Thyroid gland (tissue), 4 donors: ENCODE measurements around the gene SHISA4. TPM values are rescaled to one million over a fixed set of nuclear protein-coding genes. Genes with fewer than 3 reads are reported as not detected.

Experiments
- DNase-seq, 2 donors: peaks; one replicate each; pipeline ENCODE4 v3.0.0-alpha.2; 2019
- H3K27ac ChIP-seq, 3 donors: fragments of 200-600 bp; sonication (generic); 1 replicate in 2 of 3; 2 replicates in 1 of 3; pipeline ENCODE4 v1.5.1; 2016 to 2019; ENCODE audit warnings: mild to moderate bottlenecking in 1 of 3, moderate library complexity in 1 of 3
- H3K27me3 ChIP-seq: fragments of 200-600 bp; sonication (generic); one replicate; pipeline ENCODE4 v1.5.1; 2019
- H3K36me3 ChIP-seq, 2 donors: fragments of 200-600 bp; sonication (generic); one replicate each; pipeline ENCODE4 v1.5.1; 2016 to 2019
- H3K4me1 ChIP-seq, 2 donors: fragments of 200-600 bp; sonication (generic); one replicate each; pipeline ENCODE4 v1.5.1; 2017 to 2019
- H3K4me3 ChIP-seq, 3 donors: fragments of 200-600 bp; sonication (generic); replicated peaks in 1 of 3; 1 replicate in 2 of 3; 2 replicates in 1 of 3; pipeline ENCODE4 v1.5.1; 2016; ENCODE audit warnings: mild to moderate bottlenecking in 1 of 3
- H3K9me3 ChIP-seq: fragments of 200-600 bp; sonication (generic); one replicate; pipeline ENCODE4 v1.5.1; 2017
- CTCF ChIP-seq, 6 experiments: fragments of 200-600 bp in 3 of 6; fragments of 450-650 bp in 3 of 6; sonication (generic) in 3 of 6; IDR thresholded peaks; one replicate each; pipeline ENCODE4 v1.5.1; 2016 to 2019; ENCODE audit warnings: antibody characterized with exemption in 6 of 6, mild to moderate bottlenecking in 2 of 6, inconsistent platforms in 1 of 6, moderate library complexity in 1 of 6
- POLR2A ChIP-seq, 2 donors: fragments of 450-650 bp; IDR thresholded peaks; one replicate each; pipeline ENCODE4 v1.6.1; 2017; ENCODE audit warnings: antibody characterized with exemption in 2 of 2, mild to moderate bottlenecking in 2 of 2, moderate library complexity in 1 of 2
- WGBS, 2 donors: methylation state at CpG; one replicate each; pipeline ENCODE4 v1.1.5; 2017; 5-methylcytosine and 5-hydroxymethylcytosine counted together
- intact Hi-C: fragments of 100-400 bp; cut with DNase I; formaldehyde crosslinking; loops from one replicate; pipeline ENCODE4 v1.15.1; 2023
- total RNA-seq, 4 donors: library from RNA; depleted of rRNA; stranded (reverse); fragments of >200 nt; gene quantifications; one replicate each; pipeline ENCODE4 v1.2.3, GENCODE V29; 2016

Gene SHISA4
- total RNA-seq, 4 donors from 2014 or later: 28.8 to 60.3 (median 50.3) TPM

- Histone ChIP-seq H3K36me3 (no peaks in the 10 kb centered on the region), H3K4me3 (no peak overlapping the region), H3K4me1 (peaks cover 19 to 32% of the 10 kb centered on the region in 2 donors), H3K9me3 (no peaks in the 10 kb centered on the region), H3K27me3 (no peaks in the 10 kb centered on the region), H3K27ac (peak overlapping the region; percentile 12 to 77 (median 56))
- intact Hi-C loops: no loop called here
- WGBS, 2 donors: 85 to 94% methylated on average over 5 of the region's 5 CpGs
- no peak for TF ChIP-seq POLR2A (IDR thresholded peaks at IDR 0.05)
- TF ChIP-seq CTCF (IDR thresholded peaks at IDR 0.05): no peak
- no peak for DNase-seq
These were observed 29.6 kb downstream of the SHISA4 start for GRCh38 chr1:201918343-201918742.

DNA sequence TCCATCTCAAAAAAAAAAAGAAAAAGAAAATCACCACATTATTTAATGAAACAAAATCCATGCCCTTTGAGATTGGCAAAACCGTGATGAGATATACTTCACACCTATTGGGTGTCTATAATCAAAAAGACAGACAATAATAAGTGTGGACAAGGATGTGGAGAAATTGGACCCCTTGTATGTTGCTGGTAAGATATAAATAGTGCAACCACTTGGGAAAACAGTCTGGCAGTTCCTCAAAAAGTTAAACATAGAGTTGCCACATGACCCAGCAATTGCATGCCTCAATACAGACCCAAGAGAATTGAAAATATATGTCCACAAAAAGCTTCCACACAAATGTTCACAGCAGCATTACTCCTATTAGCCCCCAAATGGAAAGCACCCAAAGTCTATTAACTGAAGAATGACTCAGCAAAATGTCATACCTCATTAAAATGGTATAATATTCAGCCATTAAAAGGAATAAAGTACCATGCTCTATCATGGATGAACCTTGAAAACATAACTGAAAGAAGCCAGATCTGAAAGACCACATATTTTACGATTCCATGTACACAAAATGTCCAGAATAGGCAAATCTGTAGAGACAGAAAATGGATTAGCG is 33.4 kb downstream of the SHISA4 start:
- no peak overlapping the region for H3K27ac ChIP-seq
- H3K9me3 ChIP-seq: no peaks in the 10 kb centered on the region
- WGBS, 2 donors: 92 to 95% methylated on average over 3 of the region's 3 CpGs
- H3K27me3 ChIP-seq: no peaks in the 10 kb centered on the region
- no peak overlapping the region for H3K4me3 ChIP-seq
- no peaks in the 10 kb centered on the region for H3K36me3 ChIP-seq
- TF ChIP-seq POLR2A (IDR thresholded peaks at IDR 0.05) (no peak), CTCF (IDR thresholded peaks at IDR 0.05) (no peak)
- H3K4me1 ChIP-seq: peaks cover 17 to 18% of the 10 kb centered on the region in 2 donors
- no peak for DNase-seq
- intact Hi-C loops: no loop called here

GRCh38 chr1:201925301-201925567 is 36.5 kb downstream of the SHISA4 start:
- Histone ChIP-seq H3K27ac (no peak overlapping the region), H3K36me3 (no peaks in the 10 kb centered on the region), H3K4me3 (no peak overlapping the region), H3K4me1 (peaks cover 0 to 4% of the 10 kb centered on the region in 2 donors), H3K27me3 (no peaks in the 10 kb centered on the region), H3K9me3 (no peaks in the 10 kb centered on the region)
- WGBS, 2 donors: 92 to 98% methylated on average over 2 of the region's 2 CpGs
- TF ChIP-seq POLR2A (IDR thresholded peaks at IDR 0.05) (no peak), CTCF (IDR thresholded peaks at IDR 0.05) (no peak)
- no peak for DNase-seq
- intact Hi-C loops: no loop called here

DNA sequence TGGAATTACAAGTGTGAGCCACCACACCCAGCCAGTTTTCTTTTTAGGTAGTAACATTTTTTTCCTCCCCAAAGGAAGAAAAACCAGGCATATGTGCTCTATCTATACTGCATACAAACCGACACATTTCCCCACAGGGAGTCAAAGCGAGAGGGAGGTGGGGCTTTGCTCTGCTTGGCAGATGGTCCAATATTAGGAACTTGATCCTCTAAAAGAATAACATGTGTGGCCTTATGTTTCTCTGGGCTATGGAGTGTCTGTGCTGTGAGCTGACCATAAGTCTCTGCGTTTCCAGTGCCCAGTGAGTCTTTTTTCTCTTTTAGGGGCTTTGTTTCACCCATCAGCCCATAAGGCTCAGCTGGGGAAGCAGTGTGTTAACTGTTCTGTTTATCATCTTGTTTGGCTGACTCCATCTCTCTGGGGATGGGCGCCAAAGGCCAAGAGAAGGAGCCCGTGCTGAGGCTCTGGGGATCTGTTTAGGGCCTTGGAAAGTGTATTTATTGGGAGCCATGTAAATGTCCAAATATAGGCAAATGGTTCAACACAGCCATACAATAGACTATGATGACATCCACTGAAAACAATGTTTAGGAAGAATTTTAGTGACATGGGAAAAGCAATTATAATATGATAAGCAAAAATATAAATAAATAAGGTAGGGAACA is 37.4 kb downstream of the SHISA4 start:
- Histone ChIP-seq H3K4me1 (no peaks in the 10 kb centered on the region), H3K36me3 (no peaks in the 10 kb centered on the region), H3K4me3 (no peak overlapping the region), H3K27me3 (no peaks in the 10 kb centered on the region), H3K27ac (peak overlapping the region in 2 of 3 donors; percentile 14 to 22), H3K9me3 (no peaks in the 10 kb centered on the region)
- intact Hi-C loops: no loop called here
- no peak for DNase-seq
- TF ChIP-seq POLR2A (IDR thresholded peaks at IDR 0.05) (no peak), CTCF (IDR thresholded peaks at IDR 0.05) (no peak)
- 82 to 83% methylated on average over 5 of the region's 5 CpGs for WGBS, 2 donors

DNA sequence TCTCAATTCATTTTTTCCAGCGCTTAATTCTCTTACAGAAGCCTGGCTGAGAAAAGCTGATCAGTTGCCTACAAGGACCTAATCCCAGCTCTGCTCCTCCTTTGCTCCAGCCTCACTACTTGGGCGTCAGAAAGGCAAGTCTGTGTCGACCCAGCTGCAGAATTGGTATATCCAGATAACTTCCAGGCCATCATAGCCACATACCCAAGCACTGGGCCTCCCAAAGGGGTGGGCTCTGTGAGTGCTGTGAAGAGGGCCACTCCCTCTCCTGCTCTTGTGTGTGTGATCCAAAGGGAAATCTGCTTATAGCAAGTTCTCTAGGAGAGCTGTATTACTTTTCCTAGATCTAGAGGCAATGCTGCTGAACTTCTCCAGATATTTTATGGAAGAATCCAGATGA is 39.6 kb downstream of the SHISA4 start:
- Histone ChIP-seq H3K4me1 (no peaks in the 10 kb centered on the region), H3K4me3 (no peak overlapping the region), H3K9me3 (no peaks in the 10 kb centered on the region), H3K27me3 (no peaks in the 10 kb centered on the region), H3K27ac (no peak overlapping the region), H3K36me3 (no peaks in the 10 kb centered on the region)
- WGBS, 2 donors: 87 to 89% methylated on average over 3 of the region's 3 CpGs
- no peak for TF ChIP-seq CTCF (IDR thresholded peaks at IDR 0.05)
- no peak for TF ChIP-seq POLR2A (IDR thresholded peaks at IDR 0.05)
- intact Hi-C loops: no loop called here
- no peak for DNase-seq
